MM.1S (cell line): ENCODE measurements around the gene TTLL9.

ENCODE experiments used
- DNase-seq: peaks from one replicate; pipeline ENCODE4 v3.0.0-alpha.2; 2015
- H2AFZ ChIP-seq: fragments of 300-600 bp; sonication (generic); 2 replicates; pipeline ENCODE4 v1.6.0; 2016; ENCODE audit warnings: antibody characterized with exemption, low read length
- H3F3A ChIP-seq: fragments of 300-600 bp; sonication (generic); 2 replicates; pipeline ENCODE4 v1.6.1; 2016; ENCODE audit warnings: mild to moderate bottlenecking, antibody characterized with exemption, low read length, moderate library complexity, mixed read lengths; ENCODE audit not compliant: insufficient read depth
- H3K27ac ChIP-seq: fragments of 300-600 bp; sonication (generic); 2 replicates; pipeline ENCODE4 v1.5.1; 2016; ENCODE audit warnings: mild to moderate bottlenecking, low read length
- H3K27me3 ChIP-seq: fragments of 300-600 bp; sonication (generic); replicated peaks from 2 replicates; pipeline ENCODE4 v1.6.0; 2016; ENCODE audit warnings: low read length; ENCODE audit not compliant: insufficient read depth
- H3K36me3 ChIP-seq: fragments of 300-600 bp; sonication (generic); replicated peaks from 2 replicates; pipeline ENCODE4 v1.6.1; 2016; ENCODE audit warnings: mild to moderate bottlenecking, low read length, mixed read lengths; ENCODE audit not compliant: insufficient read depth
- H3K4me1 ChIP-seq: fragments of 300-600 bp; sonication (generic); 2 replicates; pipeline ENCODE4 v1.6.1; 2016; ENCODE audit warnings: low read length, mixed read lengths
- H3K4me2 ChIP-seq: fragments of 300-600 bp; sonication (generic); 2 replicates; pipeline ENCODE4 v1.6.0; 2016; ENCODE audit warnings: low read depth, low read length
- H3K4me3 ChIP-seq: fragments of 300-600 bp; sonication (generic); 2 replicates; pipeline ENCODE4 v1.5.1; 2016; ENCODE audit warnings: low read length, mixed read lengths
- H3K79me2 ChIP-seq: fragments of 300-600 bp; sonication (generic); 2 replicates; pipeline ENCODE4 v1.6.1; 2016; ENCODE audit warnings: mixed run types, low read length, mixed read lengths
- H3K9ac ChIP-seq: fragments of 300-600 bp; sonication (generic); 2 replicates; pipeline ENCODE4 v1.6.1; 2016; ENCODE audit warnings: low read length, mixed read lengths
- H3K9me2 ChIP-seq: fragments of 300-600 bp; sonication (generic); replicated peaks from 2 replicates; pipeline ENCODE4 v1.6.1; 2016; ENCODE audit warnings: mild to moderate bottlenecking, low read length, mixed read lengths; ENCODE audit not compliant: insufficient read depth
- H3K9me3 ChIP-seq: fragments of 300-600 bp; sonication (generic); replicated peaks from 2 replicates; pipeline ENCODE4 v1.6.1; 2016; ENCODE audit warnings: mild to moderate bottlenecking, low read length, mixed read lengths; ENCODE audit not compliant: insufficient read depth
- H4K20me1 ChIP-seq: fragments of 300-600 bp; sonication (generic); 2 replicates; pipeline ENCODE4 v1.6.1; 2016; ENCODE audit warnings: mild to moderate bottlenecking, low read length, moderate library complexity, mixed read lengths; ENCODE audit not compliant: insufficient read depth
- CTCF ChIP-seq: fragments of 300-600 bp; sonication (generic); IDR thresholded peaks from 2 replicates; pipeline ENCODE4 v1.5.1; 2016; ENCODE audit warnings: antibody characterized with exemption, low read length, mixed read lengths
- EZH2 ChIP-seq: fragments of 300-600 bp; sonication (generic); optimal IDR thresholded peaks from 2 replicates; pipeline ENCODE3; 2017; ENCODE audit warnings: low read depth, mild to moderate bottlenecking, antibody characterized with exemption, low read length, mixed read lengths
- EZH2phosphoT487 ChIP-seq: fragments of 300-600 bp; sonication (generic); IDR thresholded peaks from 2 replicates; pipeline ENCODE4 v1.6.1; 2018; ENCODE audit warnings: antibody characterized with exemption, low read length

Gene TTLL9

GRCh38 chr20:31838646-31839292 is 31.7 kb upstream of the TTLL9 start:
- Histone ChIP-seq H3K27ac (no peak overlapping the region), H3K4me2 (no peak overlapping the region), H3K36me3 (no peaks in the 10 kb centered on the region), H4K20me1 (no peaks in the 10 kb centered on the region), H3K79me2 (no peaks in the 10 kb centered on the region), H3K4me1 (peaks cover 26% of the 10 kb centered on the region), H3K4me3 (no peak overlapping the region), H3F3A (no peaks in the 10 kb centered on the region), H2AFZ (no peak overlapping the region), H3K9me3 (no peaks in the 10 kb centered on the region), H3K27me3 (peaks cover 57% of the 10 kb centered on the region), H3K9me2 (no peaks in the 10 kb centered on the region), H3K9ac (no peak overlapping the region)
- DNase-seq: no peak
- no peak for TF ChIP-seq CTCF
- no peak for TF ChIP-seq EZH2
- TF ChIP-seq EZH2phosphoT487: no peak

- Histone ChIP-seq H2AFZ (no peak overlapping the region), H3K27me3 (peaks cover 69% of the 10 kb centered on the region), H3K79me2 (no peaks in the 10 kb centered on the region), H3K4me3 (no peak overlapping the region), H3K9me3 (no peaks in the 10 kb centered on the region), H4K20me1 (no peaks in the 10 kb centered on the region), H3K4me2 (no peak overlapping the region), H3K4me1 (peaks cover 26% of the 10 kb centered on the region), H3K27ac (no peak overlapping the region), H3K9ac (no peak overlapping the region), H3F3A (no peaks in the 10 kb centered on the region), H3K36me3 (no peaks in the 10 kb centered on the region), H3K9me2 (no peaks in the 10 kb centered on the region)
- TF ChIP-seq EZH2phosphoT487: no peak
- TF ChIP-seq CTCF: no peak
- no peak for TF ChIP-seq EZH2
- no peak for DNase-seq
Observed at GRCh38 chr20:31839782-31840487, 30.5 kb upstream of the TTLL9 start.

- no peaks in the 10 kb centered on the region for H4K20me1 ChIP-seq
Observed at GRCh38 chr20:31840906-31841816, 29.3 kb upstream of the TTLL9 start.

More at GRCh38 chr20:31840906-31841816, 29.3 kb upstream of the TTLL9 start:
- no peaks in the 10 kb centered on the region for H3F3A ChIP-seq
- H3K36me3 ChIP-seq: no peaks in the 10 kb centered on the region
- H3K9me3 ChIP-seq: no peaks in the 10 kb centered on the region
- peaks cover 19% of the 10 kb centered on the region for H3K4me1 ChIP-seq
- no peaks in the 10 kb centered on the region for H3K9me2 ChIP-seq
- no peak for TF ChIP-seq EZH2phosphoT487
- H3K9ac ChIP-seq: no peak overlapping the region
- H3K79me2 ChIP-seq: no peaks in the 10 kb centered on the region
- H3K4me3 ChIP-seq: no peak overlapping the region
- no peak overlapping the region for H2AFZ ChIP-seq
- no peak overlapping the region for H3K4me2 ChIP-seq
- no peak overlapping the region for H3K27ac ChIP-seq
- peaks cover 80% of the 10 kb centered on the region for H3K27me3 ChIP-seq
- no peak for DNase-seq
